ENCODE results near the gene RP9. TPM values are rescaled to one million over a fixed set of nuclear protein-coding genes. Genes with fewer than 3 reads are reported as not detected.

Gene RP9
- total and polyA plus RNA-seq, 2 of the 13 experiments (the other 11 are each of a cell fraction or from before 2014, with no cell fraction given): 14.2 to 18.6 TPM

- no peak overlapping the region for H3K4me3 ChIP-seq (replicated peaks in 1 of 3; ENCODE audit: insufficient read depth in 1 of 3, low read depth in 2 of 3, low read length in 3 of 3)
- H3K27me3 ChIP-seq (ENCODE audit: control insufficient read depth in 1 of 2, insufficient read depth in 2 of 2, low read length in 2 of 2): no peaks in the 10 kb centered on the region
- no peaks in the 10 kb centered on the region for H3K9me3 ChIP-seq (ENCODE audit: low read length)
- H3K79me2 ChIP-seq (ENCODE audit: insufficient read depth, low read length): no peaks in the 10 kb centered on the region
- 83% methylated on average over 5 of the region's 5 CpGs for WGBS (ENCODE audit: low lambda C conversion rate)
- ATAC-seq: no peak
- POLR2A ChIA-PET: no interaction called here
- no peak overlapping the region for H3K4me2 ChIP-seq (ENCODE audit: low read depth, low read length)
- no peak overlapping the region for H2AFZ ChIP-seq (ENCODE audit: low read length)
- BruUV-seq (replicated peaks): no TSS peak
- H3K27ac ChIP-seq (ENCODE audit: extremely low read length, insufficient read depth, low read length): no peak overlapping the region
- in situ Hi-C loops (cut with HindIII; ENCODE audit: extremely low pct_ligation_motif_present, low pct_unique_long_range_greater_than_20kb): no loop called here
- peaks cover 15% of the 10 kb centered on the region for H3K4me1 ChIP-seq (ENCODE audit: insufficient read depth, low read length)
- intact Hi-C loops (cut with micrococcal nuclease; ENCODE audit: unreplicated experiment): no loop called here
- no peaks in the 10 kb centered on the region for H3K36me3 ChIP-seq (replicated peaks in 1 of 2; ENCODE audit: control insufficient read depth in 1 of 2, insufficient read depth in 2 of 2, low read length in 2 of 2)
- no peak for FAIRE-seq
- TF ChIP-seq GFI1 (CRISPR knock-in tag; IDR thresholded peaks at IDR 0.05; ENCODE audit: borderline replicate concordance) (no peak), HMGXB3 (CRISPR knock-in tag; IDR thresholded peaks at IDR 0.05; ENCODE audit: borderline replicate concordance) (no peak), ZBTB1 (CRISPR knock-in tag; IDR thresholded peaks at IDR 0.05; ENCODE audit: borderline replicate concordance) (no peak), SP140L (CRISPR knock-in tag; IDR thresholded peaks at IDR 0.05; ENCODE audit: borderline replicate concordance) (no peak), HNRNPK (IDR thresholded peaks at IDR 0.05; ENCODE audit: low read depth, low read length, poor library complexity, severe bottlenecking) (no peak), MAX (IDR thresholded peaks at IDR 0.05) (no peak), ZNF224 (CRISPR knock-in tag; IDR thresholded peaks at IDR 0.05) (no peak), POLR2A (IDR thresholded peaks at IDR 0.05; ENCODE audit: insufficient read depth in 1 of 2, low read depth in 2 of 2, low read length in 2 of 2) (no peak), ZNF678 (CRISPR knock-in tag; IDR thresholded peaks at IDR 0.05) (no peak), NCOR1 (IDR thresholded peaks at IDR 0.05; ENCODE audit: borderline replicate concordance, low read length) (no peak)
- CTCF ChIA-PET (ENCODE audit: low intra/inter-chr PET ratio, low total read pairs): no interaction called here
- H3K9ac ChIP-seq (ENCODE audit: insufficient read depth, low read depth, low read length): no peak overlapping the region
- H4K20me1 ChIP-seq (ENCODE audit: insufficient read depth, low read length): no peaks in the 10 kb centered on the region
- no peak for DNase-seq (ENCODE audit: low spot score)
Measured at GRCh38 chr7:33145156-33145555, 36.0 kb upstream of the RP9 start.
